Endothelial cell of umbilical vein (primary cell): Measurements from ENCODE around the gene SLC6A20. TPM values are rescaled to one million over a fixed set of nuclear protein-coding genes. Genes with fewer than 3 reads are reported as not detected.

Source experiments
- BruUV-seq: library from RNA; stranded (reverse); fragments of 400-500 nt; replicated peaks from 2 replicates; lab custom pipeline; 2021; lab: Mats Ljungman, UMichigan
- CTCF ChIA-PET: fragments of 300-600, 350-600 bp; sonication (Branson Sonifier 250); formaldehyde crosslinking; loops from one replicate; lab custom pipeline; 2021; ENCODE audit warnings: antibody characterized with exemption, inconsistent platforms; lab: Charles Lee
- POLR2A ChIA-PET: fragments of 300-600, 350-600 bp; sonication (Branson Sonifier 250); formaldehyde crosslinking; loops from one replicate; lab custom pipeline; 2021; ENCODE audit warnings: antibody characterized with exemption, inconsistent platforms; lab: Charles Lee
- DNase-seq: peaks from one replicate; pipeline ENCODE4 v3.0.0-alpha.2; 2011; ENCODE audit warnings: low read depth, low spot score
- FAIRE-seq: peaks from 2 replicates; lab custom pipeline; 2011; peaks lifted over from hg19 to GRCh38; lab: Jason Lieb, UNC
- H2AFZ ChIP-seq: 2 replicates; pipeline ENCODE4 v1.6.0; 2012; ENCODE audit warnings: low read depth, low read length, control low read depth, inconsistent platforms
- H3K27ac ChIP-seq: 2 replicates; pipeline ENCODE4 v1.5.1; 2011; ENCODE audit warnings: low read depth, mild to moderate bottlenecking, control low read depth, low read length, moderate library complexity; ENCODE audit not compliant: insufficient read depth
- H3K27me3 ChIP-seq, 2 experiments: 2 replicates each; pipeline versions ENCODE4 v1.6.0 to v1.6.1; 2011; ENCODE audit warnings: low read length in 2 of 2, mixed read lengths in 1 of 2; ENCODE audit not compliant: control insufficient read depth in 2 of 2, insufficient read depth in 2 of 2
- H3K36me3 ChIP-seq, 2 experiments: 2 replicates in 1 of 2; 3 replicates in 1 of 2; pipeline ENCODE4 v1.5.1; 2011; ENCODE audit warnings: low read length in 2 of 2, mild to moderate bottlenecking in 1 of 2, moderate library complexity in 1 of 2; ENCODE audit not compliant: control insufficient read depth in 2 of 2, insufficient read depth in 2 of 2; ENCODE audit errors: extremely low read depth in 1 of 2
- H3K4me1 ChIP-seq: 3 replicates; pipeline ENCODE4 v1.5.1; 2011; ENCODE audit warnings: mild to moderate bottlenecking, low read length; ENCODE audit not compliant: control insufficient read depth, insufficient read depth; ENCODE audit errors: extremely low read depth
- H3K4me2 ChIP-seq: 2 replicates; pipeline ENCODE4 v1.6.1; 2011; ENCODE audit warnings: low read length, control low read depth, mixed read lengths; ENCODE audit not compliant: insufficient read depth
- H3K4me3 ChIP-seq, 3 experiments: fragments of 200-600 bp in 1 of 3; sonication (generic), shearing (Covaris generic) in 1 of 3; replicated peaks in 1 of 3; 2 replicates each; pipeline ENCODE4 v1.5.1; 2011 to 2016; ENCODE audit warnings: control low read depth in 3 of 3, low read length in 3 of 3, mild to moderate bottlenecking in 2 of 3, inconsistent platforms in 1 of 3, low read depth in 1 of 3, moderate library complexity in 1 of 3; ENCODE audit not compliant: insufficient read depth in 1 of 3
- H3K79me2 ChIP-seq: 2 replicates; pipeline ENCODE4 v1.6.0; 2012; ENCODE audit warnings: low read length, inconsistent platforms; ENCODE audit not compliant: control insufficient read depth, insufficient read depth
- H3K9ac ChIP-seq: replicated peaks from 2 replicates; pipeline ENCODE3; 2011; ENCODE audit warnings: low read length, control low read depth; ENCODE audit not compliant: insufficient read depth; ENCODE audit errors: extremely low read depth
- H3K9me1 ChIP-seq: replicated peaks from 3 replicates; pipeline ENCODE4 v1.6.0; 2011; ENCODE audit warnings: mild to moderate bottlenecking, low read length; ENCODE audit not compliant: control insufficient read depth, insufficient read depth; ENCODE audit errors: extremely low read depth
- H3K9me3 ChIP-seq: replicated peaks from 2 replicates; pipeline ENCODE4 v1.5.1; 2012; ENCODE audit warnings: low read length, inconsistent platforms; ENCODE audit not compliant: control insufficient read depth, insufficient read depth
- H4K20me1 ChIP-seq: replicated peaks from 2 replicates; pipeline ENCODE3; 2011; ENCODE audit warnings: mild to moderate bottlenecking, low read length; ENCODE audit not compliant: control insufficient read depth, insufficient read depth; ENCODE audit errors: extremely low read depth
- CTCF ChIP-seq, 2 donors: IDR thresholded peaks; 1 replicate in 1 of 2; 2 replicates in 1 of 2; pipeline ENCODE4 v1.5.1; 2011; ENCODE audit warnings: low read length in 2 of 2, mild to moderate bottlenecking in 2 of 2, moderate library complexity in 2 of 2, control low read depth in 1 of 2, inconsistent platforms in 1 of 2, low read depth in 1 of 2; ENCODE audit not compliant: insufficient read depth in 1 of 2; ENCODE audit errors: extremely low read depth in 1 of 2
- EZH2 ChIP-seq: IDR thresholded peaks from 2 replicates; pipeline ENCODE4 v1.6.1; 2012; ENCODE audit warnings: borderline replicate concordance, low read depth, mild to moderate bottlenecking, moderate library complexity, low read length, inconsistent platforms; ENCODE audit not compliant: severe bottlenecking
- FOS ChIP-seq: IDR thresholded peaks from 2 replicates; pipeline ENCODE4 v1.6.1; 2011; ENCODE audit warnings: mild to moderate bottlenecking, low read length, moderate library complexity, borderline replicate concordance; ENCODE audit not compliant: insufficient read depth
- GATA2 ChIP-seq: IDR thresholded peaks from 2 replicates; pipeline ENCODE4 v1.7.0; 2011; ENCODE audit warnings: low read depth, mild to moderate bottlenecking, moderate library complexity, mixed read lengths, low read length; ENCODE audit not compliant: insufficient read length, insufficient read depth
- JUN ChIP-seq: IDR thresholded peaks from 2 replicates; pipeline ENCODE4 v1.6.1; 2011; ENCODE audit warnings: borderline replicate concordance, low read depth; ENCODE audit not compliant: insufficient read length, insufficient read depth
- MAX ChIP-seq: IDR thresholded peaks from 2 replicates; pipeline ENCODE4 v1.6.1; 2011; ENCODE audit not compliant: insufficient read depth, insufficient read length
- MYC ChIP-seq: IDR thresholded peaks from one replicate; pipeline ENCODE4 v1.6.1; 2011; ENCODE audit warnings: mild to moderate bottlenecking, low read depth, low read length
- POLR2A ChIP-seq: IDR thresholded peaks from 2 replicates; pipeline ENCODE4 v1.6.1; 2012; ENCODE audit warnings: low read depth, mild to moderate bottlenecking, control low read depth, low read length
- POLR2AphosphoS5 ChIP-seq: IDR thresholded peaks from 2 replicates; pipeline ENCODE4 v1.6.1; 2012; ENCODE audit warnings: low read depth, mild to moderate bottlenecking, control low read depth, low read length, moderate library complexity; ENCODE audit not compliant: insufficient read depth
- dilution Hi-C: fragments of 300-500 bp; cut with MboI; formaldehyde crosslinking; loops from one replicate; pipeline ENCODE4 v1.15.0; 2019; ENCODE audit warnings: low sequenced_read_pairs; ENCODE audit not compliant: extremely low pct_ligation_motif_present
- intact Hi-C: fragments of 100-400 bp; cut with micrococcal nuclease; formaldehyde crosslinking; loops from one replicate; pipeline ENCODE4 v1.10.0; 2022
- polyA plus RNA-seq, 4 experiments: library from polyadenylated mRNA; depleted of rRNA in 3 of 4; stranded (reverse) in 3 of 4; unstranded in 1 of 4; fragments of >200 nt; gene quantifications; 2 replicates each; pipeline versions ENCODE4 v1.2.1 to v1.2.3, GENCODE V29; 2011 to 2012; ENCODE audit warnings: missing spikeins in 1 of 4
- total RNA-seq: library from RNA; stranded (reverse); gene quantifications from 2 replicates; pipeline ENCODE4 v1.2.3, GENCODE V29; 2021

The SLC6A20 gene
- total and polyA plus RNA-seq, 2 donors (not counting 3 experiments of a cell fraction or from before 2014, with no cell fraction given): not detected

GRCh38 chr3:45741742-45742460, 54.4 kb downstream of the SLC6A20 start:
- H3K4me2 ChIP-seq: no peak overlapping the region
- peaks cover 14 to 27% of the 10 kb centered on the region in 2 experiments for H3K36me3 ChIP-seq
- POLR2A ChIA-PET: no interaction called here
- H3K4me3 ChIP-seq: no peak overlapping the region
- H3K27ac ChIP-seq: no peak overlapping the region
- no peaks in the 10 kb centered on the region for H4K20me1 ChIP-seq
- peak; percentile 33 for FAIRE-seq
- dilution Hi-C loops (no loop called here), intact Hi-C loops (loop anchor here (5.0 kb wide), 1 partner anchor 230 kb away; no protein-coding TSS in a partner anchor)
- no peak overlapping the region for H2AFZ ChIP-seq
- H3K9ac ChIP-seq: no peak overlapping the region
- H3K27me3 ChIP-seq: no peaks in the 10 kb centered on the region
- H3K9me1 ChIP-seq: no peaks in the 10 kb centered on the region
- no peaks in the 10 kb centered on the region for H3K4me1 ChIP-seq
- CTCF ChIA-PET: interaction anchor here (0.9 kb wide), 1 partner anchor 19 kb away, joined by 5 read pairs; no protein-coding TSS in a partner anchor
- TF ChIP-seq JUN: no peak
- no peak for TF ChIP-seq MAX
- no peak for TF ChIP-seq POLR2AphosphoS5
- no peak for TF ChIP-seq POLR2A
- TF ChIP-seq FOS: no peak
- no peak for TF ChIP-seq MYC
- TF ChIP-seq GATA2: no peak
- TF ChIP-seq CTCF (IDR thresholded peaks at IDR 0.05; ENCODE audit: extremely low read depth in 1 of 2, insufficient read depth in 1 of 2, low read depth in 1 of 2, low read length in 2 of 2): no peak
- TF ChIP-seq EZH2: no peak
- BruUV-seq: no TSS peak
- no peak for DNase-seq
- no peaks in the 10 kb centered on the region for H3K79me2 ChIP-seq
- H3K9me3 ChIP-seq: no peaks in the 10 kb centered on the region
